GOT3 (cell line): Measurements from ENCODE around the gene AICDA.
"Not testable (repeated sequence)": the region's sequence is repeated elsewhere in the genome, so short reads cannot be mapped to it uniquely, and the experiment has no call there.

Experiments
- DNase-seq: peaks from one replicate; lab custom pipeline; 2025; ENCODE audit warnings: mixed read lengths; lab: John Stamatoyannopoulos, UW

AICDA gene

GRCh38 chr12:8612629-8613028 lies at the start of gene AICDA:
Gene AICDA, minus strand, starts transcription at chr12:8612859. Its CDS starts 92 bp downstream, at chr12:8612767.
- DNase-seq = no peak

DNA sequence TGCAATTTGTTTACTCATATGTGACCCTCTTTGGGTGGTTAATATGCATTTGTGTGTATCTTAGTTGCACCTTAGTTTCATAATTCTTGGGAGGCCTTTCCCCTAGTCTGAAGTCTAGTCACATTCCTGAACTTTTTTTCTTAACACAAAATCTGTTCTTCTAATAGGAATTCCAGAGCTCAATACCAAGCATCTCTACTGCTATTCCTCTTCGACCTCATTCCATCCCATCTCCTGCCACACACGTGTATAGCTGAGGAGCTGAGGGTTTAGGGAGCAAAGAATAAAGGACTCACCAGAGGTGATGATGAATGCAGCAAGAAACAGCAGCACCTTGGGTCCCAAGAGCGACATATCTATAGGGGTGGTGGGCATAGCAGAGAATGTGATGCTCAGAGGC lies 49.1 kb upstream of the AICDA start:
- no peak for DNase-seq

GRCh38 chr12:8661016-8661415 lies 48.4 kb upstream of the AICDA start:
- no peak for DNase-seq

GRCh38 chr12:8658346-8658745 lies 45.7 kb upstream of the AICDA start:
- DNase-seq = no peak

DNA sequence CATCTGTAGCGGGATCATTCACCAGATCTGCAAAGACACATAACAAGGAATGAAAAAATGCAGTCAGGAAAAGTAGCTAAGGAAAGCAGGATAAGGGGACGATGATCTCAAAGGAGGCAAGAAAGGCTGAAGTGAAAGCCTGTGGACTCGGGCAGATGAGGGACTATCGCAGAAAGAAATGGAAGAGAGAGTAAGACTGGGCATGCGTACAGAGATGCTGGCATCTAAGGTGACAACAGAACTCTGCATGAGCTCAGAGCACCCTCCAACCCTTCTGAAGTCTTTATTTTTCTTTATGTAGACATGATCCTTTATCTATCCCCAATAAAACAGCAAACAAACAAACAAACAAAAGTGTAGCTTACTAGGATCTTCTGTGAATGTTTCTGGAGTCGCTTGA lies 42.8 kb upstream of the AICDA start:
- no peak for DNase-seq

DNA sequence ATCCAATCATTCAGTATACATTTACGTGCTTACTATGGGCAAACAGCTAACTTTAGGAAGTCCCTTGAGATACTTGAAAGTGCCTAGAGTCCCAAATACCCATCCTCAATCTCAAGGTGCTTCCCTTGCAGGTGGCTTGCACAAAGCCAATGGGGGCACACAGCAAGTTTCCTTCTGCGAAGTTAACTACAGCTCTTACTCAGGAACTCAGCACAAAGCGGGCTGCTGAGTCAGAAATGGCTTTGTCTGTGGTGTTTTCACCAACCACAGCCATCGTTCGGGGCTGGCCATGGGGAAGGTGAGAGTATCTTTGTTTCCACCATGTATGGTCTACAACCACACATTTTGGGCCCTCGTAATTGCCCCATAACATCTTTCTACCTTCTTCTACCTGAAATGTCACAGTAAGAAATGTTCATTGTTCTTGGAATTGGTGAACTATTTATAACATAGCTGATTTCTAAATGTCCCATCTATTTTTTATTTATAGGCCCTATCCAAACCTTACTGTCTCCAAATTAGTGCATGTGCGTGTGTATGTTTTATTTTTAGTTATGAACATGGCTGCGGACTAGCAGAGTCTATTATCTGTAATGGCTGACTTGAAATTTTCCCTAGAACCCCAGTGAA lies 36.0 kb upstream of the AICDA start:
- no peak for DNase-seq

- no peak for DNase-seq
These were observed 35.3 kb upstream of the AICDA start for GRCh38 chr12:8647968-8648367.

DNA sequence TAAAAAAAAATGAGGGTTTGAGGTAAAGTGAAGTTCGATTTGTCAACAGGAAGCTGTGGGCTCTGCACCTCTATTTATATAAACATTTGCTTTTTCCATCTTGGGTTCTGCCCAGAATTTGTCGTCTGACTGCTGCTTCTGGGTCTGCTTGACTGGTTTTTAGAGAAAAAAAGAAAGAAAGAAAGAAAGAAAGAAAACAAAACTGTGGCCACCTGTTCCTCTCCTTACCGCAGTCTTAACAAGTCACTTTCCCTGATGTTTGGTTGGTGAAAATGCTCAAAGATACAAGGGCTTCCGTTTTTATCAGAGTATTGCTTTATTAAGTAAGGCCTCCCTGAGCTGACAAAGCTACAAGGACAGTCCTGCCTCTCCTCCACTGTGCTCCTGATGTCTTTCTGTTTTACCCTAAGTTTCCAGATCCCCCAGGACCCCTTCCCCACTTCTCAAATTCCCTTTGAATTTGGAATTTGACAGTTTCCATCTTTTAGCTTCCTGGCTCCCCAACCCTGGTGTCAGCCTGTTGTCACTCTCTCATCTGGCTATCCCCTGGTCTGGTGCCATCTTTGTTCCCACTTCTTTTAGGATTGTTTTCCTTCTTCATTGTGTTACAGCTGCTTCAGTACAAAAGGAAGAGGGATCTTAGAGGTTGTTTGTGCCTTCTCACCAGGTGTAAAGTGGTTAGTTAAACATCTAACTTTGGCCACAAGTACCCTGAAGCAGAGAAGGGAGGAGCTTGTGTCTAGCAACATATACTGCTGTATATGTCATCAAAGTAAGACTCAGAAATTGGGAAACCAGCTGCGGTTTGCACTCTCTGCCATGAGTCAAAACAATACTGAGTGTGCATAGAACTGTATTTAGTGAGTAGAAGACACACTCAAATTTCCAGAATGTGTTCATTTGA lies 31.9 kb upstream of the AICDA start:
- DNase-seq = no peak

- DNase-seq = no peak
These were observed 30.1 kb upstream of the AICDA start for GRCh38 chr12:8642775-8643174.

GRCh38 chr12:8639936-8640335 lies 27.3 kb upstream of the AICDA start:
- no peak for DNase-seq

DNA sequence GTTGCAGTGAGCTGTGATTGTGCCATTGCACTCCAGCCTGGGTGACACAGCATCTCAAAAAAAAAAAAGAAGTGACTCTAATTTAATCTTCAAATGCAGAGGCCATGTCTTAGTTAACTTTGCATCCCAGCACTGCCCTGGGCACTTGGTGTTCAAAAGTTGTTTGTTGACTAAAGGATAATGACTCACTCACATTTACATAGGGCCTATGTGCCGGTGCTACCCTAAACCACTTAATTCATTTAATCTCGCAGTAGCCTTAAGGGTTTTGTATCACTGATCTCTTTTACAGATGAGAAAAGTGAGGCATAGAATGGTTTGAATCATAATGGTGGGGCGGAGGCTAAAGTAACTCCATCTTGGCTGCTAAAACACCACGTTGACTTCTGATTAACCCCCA lies 26.3 kb upstream of the AICDA start:
- no peak for DNase-seq

DNA sequence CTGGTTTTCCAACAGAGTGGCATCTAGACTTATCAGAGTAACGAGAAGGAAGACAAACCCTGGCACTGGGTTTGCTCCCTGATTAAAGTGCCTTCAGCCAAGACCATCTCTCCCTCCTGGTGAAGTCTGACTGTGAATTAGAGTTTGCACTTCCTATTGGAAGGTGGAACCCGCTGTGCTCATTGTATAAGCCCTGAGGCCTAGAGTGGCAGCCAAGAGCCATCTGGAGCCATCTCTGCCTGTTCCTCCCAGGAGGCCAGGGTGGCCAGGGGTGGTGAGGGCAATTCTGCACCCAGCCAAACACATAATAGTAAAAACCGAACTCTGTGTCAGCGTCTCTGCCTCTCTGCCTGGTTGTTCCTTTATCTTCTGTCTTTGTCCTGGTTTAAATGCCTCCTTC lies 25.0 kb upstream of the AICDA start:
- DNase-seq = no peak

- DNase-seq = no peak
These were observed 24.6 kb upstream of the AICDA start for GRCh38 chr12:8637244-8637643.

DNA sequence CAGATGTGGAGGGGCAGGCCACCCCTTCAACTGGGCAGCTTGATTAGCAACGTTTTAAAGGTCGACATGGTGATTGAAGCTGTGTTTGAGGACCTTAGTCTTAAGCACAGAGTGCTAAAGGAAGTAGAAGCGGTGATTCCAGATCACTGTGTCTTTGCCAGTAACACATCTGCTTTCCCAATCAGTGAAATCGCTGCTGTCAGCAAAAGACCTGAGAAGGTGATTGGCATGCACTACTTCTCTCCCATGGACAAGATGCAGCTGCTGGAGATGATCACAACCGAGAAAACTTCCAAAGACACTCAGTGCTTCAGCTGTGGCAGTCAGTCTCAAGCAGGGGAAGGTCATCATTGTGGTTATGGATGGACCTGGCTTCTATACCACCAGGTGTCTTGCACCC lies 23.9 kb upstream of the AICDA start:
- no peak for DNase-seq

DNA sequence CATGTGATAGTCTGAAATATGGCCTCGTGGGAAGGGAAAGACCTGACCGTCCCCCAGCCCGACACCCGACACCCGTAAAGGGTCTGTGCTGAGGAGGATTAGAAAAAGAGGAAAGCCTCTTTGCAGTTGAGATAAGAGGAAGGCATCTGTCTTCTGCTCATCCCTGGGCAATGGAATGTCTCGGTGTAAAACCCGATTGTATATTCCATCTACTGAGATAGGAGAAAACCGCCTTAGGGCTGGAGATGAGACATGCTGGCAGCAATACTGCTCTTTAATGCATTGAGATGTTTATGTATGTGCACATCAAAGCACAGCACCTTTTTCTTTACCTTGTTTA lies 23.3 kb upstream of the AICDA start:
- not testable (repeated sequence) for DNase-seq

- DNase-seq = not testable (repeated sequence)
These were observed 22.8 kb upstream of the AICDA start for GRCh38 chr12:8635342-8636006.

DNA sequence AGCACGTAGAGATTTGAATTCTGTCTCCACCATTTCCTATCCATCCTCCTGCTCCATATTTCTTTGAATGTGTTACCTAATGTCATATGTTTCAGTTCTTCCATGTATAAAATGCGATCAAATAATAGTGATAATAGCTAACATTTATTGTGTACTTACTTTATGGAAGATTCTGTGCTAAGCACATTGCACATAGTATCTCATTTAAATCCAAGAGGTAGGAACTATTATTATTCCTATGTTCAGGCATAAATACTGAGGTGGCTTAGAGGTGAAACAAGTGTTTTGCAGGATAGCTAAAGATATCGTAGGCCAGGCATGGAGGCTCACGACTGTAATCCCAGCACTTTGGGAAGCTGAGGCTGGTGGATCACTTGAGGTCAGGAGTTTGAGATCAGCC lies 17.5 kb upstream of the AICDA start:
- DNase-seq = no peak

DNA sequence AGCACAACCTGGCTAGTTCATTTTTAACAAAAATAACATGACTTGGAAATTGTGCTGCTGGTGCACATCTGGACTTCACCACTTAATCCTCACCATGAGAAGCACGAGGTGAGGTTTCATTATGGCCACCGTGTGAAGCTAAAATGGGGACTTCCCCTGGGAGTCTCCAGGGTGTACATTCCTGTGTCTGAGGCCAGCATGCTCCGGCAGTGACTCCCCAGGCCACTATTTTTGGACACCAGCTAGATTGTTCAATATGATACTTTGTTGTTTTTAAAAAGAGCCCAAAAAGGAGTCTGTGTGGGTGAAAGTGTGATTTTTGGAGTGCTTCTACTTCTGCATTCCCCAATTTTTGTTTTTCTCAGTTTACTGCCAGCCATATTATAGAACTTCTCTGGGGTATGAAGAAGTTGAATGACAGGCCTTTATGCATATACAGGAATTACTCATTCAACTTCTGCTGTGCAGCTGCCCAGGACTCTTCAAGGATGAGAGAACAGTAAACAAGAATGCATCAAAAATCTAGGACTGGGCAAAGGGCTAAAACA lies 16.9 kb upstream of the AICDA start:
- no peak for DNase-seq

GRCh38 chr12:8628731-8629130 lies 16.1 kb upstream of the AICDA start:
- DNase-seq = no peak

DNA sequence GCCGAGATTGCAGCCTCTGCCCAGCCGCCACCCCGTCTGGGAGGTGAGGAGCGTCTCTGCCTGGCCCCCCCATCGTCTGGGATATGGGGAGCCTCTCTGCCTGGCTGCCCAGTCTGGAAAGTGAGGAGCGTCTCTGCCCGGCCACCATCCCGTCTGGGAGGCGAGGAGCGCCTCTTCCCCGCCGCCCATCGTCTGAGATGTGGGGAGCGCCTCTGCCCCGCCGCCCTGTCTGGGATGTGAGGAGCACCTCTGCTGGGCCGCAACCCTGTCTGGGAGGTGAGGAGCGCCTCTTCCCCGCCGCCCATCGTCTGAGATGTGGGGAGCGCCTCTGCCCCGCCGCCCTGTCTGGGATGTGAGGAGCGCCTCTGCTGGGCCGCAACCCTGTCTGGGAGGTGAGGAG lies 12.1 kb upstream of the AICDA start:
- DNase-seq = not testable (repeated sequence)

GRCh38 chr12:8622646-8623045 lies 10.0 kb upstream of the AICDA start:
- no peak for DNase-seq

DNA sequence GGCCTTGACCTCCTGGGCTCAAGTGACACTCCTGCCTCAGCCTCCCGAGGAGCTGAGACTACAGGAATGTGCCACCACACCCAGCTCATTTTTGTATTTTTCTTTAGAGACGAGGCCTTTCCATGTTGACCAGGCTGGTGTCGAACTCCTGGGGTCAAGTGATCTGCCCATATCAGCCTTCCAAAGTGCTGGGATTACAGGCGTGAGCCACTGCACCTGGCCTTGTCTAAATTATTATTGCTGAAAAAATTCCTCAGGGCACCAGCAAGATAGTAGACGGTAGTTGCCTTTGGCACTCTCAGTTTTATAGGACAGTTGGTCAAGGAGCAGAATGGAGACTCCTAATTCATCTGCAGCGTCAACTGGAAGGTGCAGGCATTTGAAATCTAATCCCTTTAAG lies 2.5 kb upstream of the AICDA start:
- no peak for DNase-seq

- DNase-seq = not testable (repeated sequence)
These were observed 1.2 kb upstream of the AICDA start for GRCh38 chr12:8613881-8614280.
